Cardiac muscle cell (in vitro differentiated cells and primary cell): ENCODE results near the gene SYCE3. TPM values are rescaled to one million over a fixed set of nuclear protein-coding genes. Genes with fewer than 3 reads are reported as not detected.

Experiments
- DNase-seq, 2 donors: peaks; one replicate each; pipeline versions ENCODE4 v3.0.0 to v3.0.0-alpha.2; 2010 to 2017; ENCODE audit warnings: low read depth in 1 of 2, low spot score in 1 of 2
- H3K27ac ChIP-seq: fragments of 200-600 bp; sonication (generic); 2 replicates; pipeline ENCODE4 v1.5.1; 2016
- H3K27me3 ChIP-seq: fragments of 200-600 bp; sonication (generic); 2 replicates; pipeline ENCODE4 v1.6.0; 2016; ENCODE audit warnings: control low read depth
- H3K36me3 ChIP-seq: fragments of 200-600 bp; sonication (generic); 2 replicates; pipeline ENCODE4 v1.5.1; 2016; ENCODE audit warnings: control low read depth
- H3K4me1 ChIP-seq: fragments of 200-600 bp; sonication (generic); 2 replicates; pipeline ENCODE4 v1.8.1; 2017; ENCODE audit warnings: low read depth, mild to moderate bottlenecking, mixed run types
- H3K4me3 ChIP-seq: fragments of 200-600 bp; sonication (generic); 2 replicates; pipeline ENCODE4 v1.5.1; 2016; ENCODE audit warnings: mild to moderate bottlenecking
- H3K9me3 ChIP-seq: fragments of 200-600 bp; sonication (generic); 2 replicates; pipeline ENCODE4 v1.5.1; 2017; ENCODE audit warnings: low read depth, mild to moderate bottlenecking, control low read depth
- CTCF ChIP-seq: IDR thresholded peaks from 2 replicates; pipeline ENCODE4 v1.5.1; 2012; ENCODE audit warnings: low read depth, mild to moderate bottlenecking, low read length
- polyA plus RNA-seq: library from polyadenylated mRNA; unstranded; fragments of >200 nt; fragmentation: Nextera tagmentation; extraction: Ambion mirVana; gene quantifications from 2 replicates; pipeline ENCODE4 v1.2.1, GENCODE V29; 2016
- total RNA-seq: library from RNA; depleted of rRNA; stranded (reverse); fragments of >200 nt; gene quantifications from 2 replicates; pipeline ENCODE4 v1.2.3, GENCODE V29; 2016

SYCE3 gene
- total and polyA plus RNA-seq, 2 experiments from 2014 or later = not detected

GRCh38 chr22:50561401-50562358 is 1.0 kb downstream of the SYCE3 start:
- H3K4me3 ChIP-seq = no peak overlapping the region
- no peak overlapping the region for H3K27ac ChIP-seq
- H3K27me3 ChIP-seq = peaks cover 8% of the 10 kb centered on the region
- peaks cover 3% of the 10 kb centered on the region for H3K4me1 ChIP-seq
- no peak for TF ChIP-seq CTCF
- DNase-seq = no peak
- no peaks in the 10 kb centered on the region for H3K36me3 ChIP-seq
- no peaks in the 10 kb centered on the region for H3K9me3 ChIP-seq

GRCh38 chr22:50560034-50560433 is 2.7 kb downstream of the SYCE3 start:
- no peaks in the 10 kb centered on the region for H3K36me3 ChIP-seq
- peaks cover 3% of the 10 kb centered on the region for H3K4me1 ChIP-seq
- H3K9me3 ChIP-seq = no peaks in the 10 kb centered on the region
- no peak overlapping the region for H3K4me3 ChIP-seq
- no peak for DNase-seq
- peaks cover 8% of the 10 kb centered on the region for H3K27me3 ChIP-seq
- TF ChIP-seq CTCF = no peak
- no peak overlapping the region for H3K27ac ChIP-seq

- peaks cover 8% of the 10 kb centered on the region for H3K27me3 ChIP-seq
- H3K9me3 ChIP-seq = no peaks in the 10 kb centered on the region
- no peak overlapping the region for H3K4me3 ChIP-seq
- H3K27ac ChIP-seq = no peak overlapping the region
- TF ChIP-seq CTCF = no peak
- no peaks in the 10 kb centered on the region for H3K4me1 ChIP-seq
- H3K36me3 ChIP-seq = no peaks in the 10 kb centered on the region
- no peak for DNase-seq
These were observed 6.0 kb downstream of the SYCE3 start for GRCh38 chr22:50556703-50557102.

GRCh38 chr22:50553310-50553709 is 9.4 kb downstream of the SYCE3 start:
- no peak overlapping the region for H3K4me3 ChIP-seq
- H3K9me3 ChIP-seq = no peaks in the 10 kb centered on the region
- no peak for TF ChIP-seq CTCF
- no peaks in the 10 kb centered on the region for H3K36me3 ChIP-seq
- DNase-seq = no peak
- H3K4me1 ChIP-seq = no peaks in the 10 kb centered on the region
- H3K27me3 ChIP-seq = no peaks in the 10 kb centered on the region
- no peak overlapping the region for H3K27ac ChIP-seq

GRCh38 chr22:50551160-50551752 is 11.5 kb downstream of the SYCE3 start:
- Histone ChIP-seq H3K4me1 (no peaks in the 10 kb centered on the region), H3K36me3 (no peaks in the 10 kb centered on the region), H3K27me3 (no peaks in the 10 kb centered on the region), H3K4me3 (no peak overlapping the region), H3K9me3 (no peaks in the 10 kb centered on the region), H3K27ac (no peak overlapping the region)
- no peak for TF ChIP-seq CTCF
- DNase-seq = no peak
